Ramos (cell line): Measurements from ENCODE around the gene RGS13.

Experiments used
- in situ Hi-C: fragments of 300-500 bp; cut with MboI; formaldehyde crosslinking; loops from one replicate; pipeline ENCODE4 v1.14.3; 2022; ENCODE audit warnings: low sequenced_read_pairs; ENCODE audit not compliant: unreplicated experiment

Gene RGS13

GRCh38 chr1:192620071-192620635 is 15.8 kb upstream of the RGS13 start:
- in situ Hi-C loops, result loop anchor here (25.0 kb wide), 1 partner anchor 442 kb away; the partner anchor contains the start of genes RO60 and UCHL5

GRCh38 chr1:192626366-192627179 is 9.4 kb upstream of the RGS13 start:
- in situ Hi-C loops, result no loop called here

GRCh38 chr1:192627901-192628300 is 8.0 kb upstream of the RGS13 start:
- in situ Hi-C loops, result no loop called here

GRCh38 chr1:192628396-192629057 is 7.4 kb upstream of the RGS13 start:
- in situ Hi-C loops, result no loop called here

GRCh38 chr1:192629612-192630011 is 6.3 kb upstream of the RGS13 start:
- in situ Hi-C loops, result no loop called here

- in situ Hi-C loops, result no loop called here
Observed at GRCh38 chr1:192630521-192631287, 5.2 kb upstream of the RGS13 start.

- in situ Hi-C loops, result no loop called here
Observed at GRCh38 chr1:192631749-192632148, 4.2 kb upstream of the RGS13 start.

GRCh38 chr1:192632188-192632587 is 3.8 kb upstream of the RGS13 start:
- in situ Hi-C loops, result no loop called here

- in situ Hi-C loops, result no loop called here
Observed at GRCh38 chr1:192632641-192633532, 3.1 kb upstream of the RGS13 start.

GRCh38 chr1:192633533-192634253 is 2.3 kb upstream of the RGS13 start:
- in situ Hi-C loops, result no loop called here

- in situ Hi-C loops, result no loop called here
Observed at GRCh38 chr1:192635041-192635440, 906 bp upstream of the RGS13 start.

GRCh38 chr1:192639607-192640368 is 3.8 kb downstream of the RGS13 start:
- in situ Hi-C loops, result no loop called here

GRCh38 chr1:192652159-192652558 is 16.2 kb downstream of the RGS13 start:
- in situ Hi-C loops, result no loop called here

- in situ Hi-C loops, result no loop called here
Observed at GRCh38 chr1:192654120-192654519, 18.2 kb downstream of the RGS13 start.

- in situ Hi-C loops, result no loop called here
Observed at GRCh38 chr1:192654591-192655251, 18.8 kb downstream of the RGS13 start.

- in situ Hi-C loops, result no loop called here
Observed at GRCh38 chr1:192657760-192658159, 21.8 kb downstream of the RGS13 start.

- in situ Hi-C loops, result no loop called here
Observed at GRCh38 chr1:192658255-192658654, 22.3 kb downstream of the RGS13 start.

GRCh38 chr1:192660613-192661012 is 24.7 kb downstream of the RGS13 start:
- in situ Hi-C loops, result no loop called here
